AG10803 (cell line): ENCODE data around the gene OR2H1.

Experiments used
- DNase-seq: peaks from one replicate; pipeline ENCODE4 v3.0.0; 2010; ENCODE audit warnings: low read depth
- H3K4me3 ChIP-seq: 2 replicates; pipeline ENCODE4 v1.5.1; 2011; ENCODE audit warnings: mild to moderate bottlenecking, low read length, control low read depth
- TF ChIP-seq, protein P1 (sequence below): conservative IDR thresholded peaks from 2 replicates; pipeline ENCODE4 v1.5.1; 2011; ENCODE audit warnings: mild to moderate bottlenecking, low read length, control low read depth, inconsistent platforms

The OR2H1 gene

GRCh38 chr6:29483186-29483585 lies 26.2 kb downstream of the OR2H1 start:
- DNase-seq: no peak
- TF ChIP-seq, protein P1, sequence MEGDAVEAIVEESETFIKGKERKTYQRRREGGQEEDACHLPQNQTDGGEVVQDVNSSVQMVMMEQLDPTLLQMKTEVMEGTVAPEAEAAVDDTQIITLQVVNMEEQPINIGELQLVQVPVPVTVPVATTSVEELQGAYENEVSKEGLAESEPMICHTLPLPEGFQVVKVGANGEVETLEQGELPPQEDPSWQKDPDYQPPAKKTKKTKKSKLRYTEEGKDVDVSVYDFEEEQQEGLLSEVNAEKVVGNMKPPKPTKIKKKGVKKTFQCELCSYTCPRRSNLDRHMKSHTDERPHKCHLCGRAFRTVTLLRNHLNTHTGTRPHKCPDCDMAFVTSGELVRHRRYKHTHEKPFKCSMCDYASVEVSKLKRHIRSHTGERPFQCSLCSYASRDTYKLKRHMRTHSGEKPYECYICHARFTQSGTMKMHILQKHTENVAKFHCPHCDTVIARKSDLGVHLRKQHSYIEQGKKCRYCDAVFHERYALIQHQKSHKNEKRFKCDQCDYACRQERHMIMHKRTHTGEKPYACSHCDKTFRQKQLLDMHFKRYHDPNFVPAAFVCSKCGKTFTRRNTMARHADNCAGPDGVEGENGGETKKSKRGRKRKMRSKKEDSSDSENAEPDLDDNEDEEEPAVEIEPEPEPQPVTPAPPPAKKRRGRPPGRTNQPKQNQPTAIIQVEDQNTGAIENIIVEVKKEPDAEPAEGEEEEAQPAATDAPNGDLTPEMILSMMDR: no peak
- H3K4me3 ChIP-seq: no peak overlapping the region

DNA sequence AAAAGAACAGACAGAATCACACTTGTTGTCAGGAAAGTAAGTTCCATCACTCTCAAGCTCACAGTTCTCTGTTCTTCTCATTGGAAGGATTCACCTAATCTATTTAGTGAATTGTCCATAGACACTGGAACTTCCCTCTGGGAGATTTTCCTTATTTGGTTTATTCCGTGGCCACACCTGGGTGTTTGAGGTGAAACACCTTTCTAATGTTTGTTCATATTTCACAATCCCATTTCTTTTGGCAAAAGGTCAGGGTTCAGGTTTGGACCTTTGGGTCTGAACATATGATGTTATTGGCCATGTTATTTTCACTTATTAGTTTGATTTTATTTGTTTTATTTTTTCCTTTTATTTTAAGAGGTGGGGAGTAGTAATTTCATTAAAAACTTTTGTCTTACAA lies 26.8 kb downstream of the OR2H1 start:
- DNase-seq: no peak
- no peak overlapping the region for H3K4me3 ChIP-seq
- TF ChIP-seq, protein P1: no peak

- H3K4me3 ChIP-seq: no peak overlapping the region
- TF ChIP-seq, protein P1: no peak
- no peak for DNase-seq
These were observed 29.6 kb downstream of the OR2H1 start for GRCh38 chr6:29486577-29486976.

- no peak overlapping the region for H3K4me3 ChIP-seq
- TF ChIP-seq, protein P1: no peak
- DNase-seq: no peak
These were observed 30.2 kb downstream of the OR2H1 start for GRCh38 chr6:29487131-29487530.

DNA sequence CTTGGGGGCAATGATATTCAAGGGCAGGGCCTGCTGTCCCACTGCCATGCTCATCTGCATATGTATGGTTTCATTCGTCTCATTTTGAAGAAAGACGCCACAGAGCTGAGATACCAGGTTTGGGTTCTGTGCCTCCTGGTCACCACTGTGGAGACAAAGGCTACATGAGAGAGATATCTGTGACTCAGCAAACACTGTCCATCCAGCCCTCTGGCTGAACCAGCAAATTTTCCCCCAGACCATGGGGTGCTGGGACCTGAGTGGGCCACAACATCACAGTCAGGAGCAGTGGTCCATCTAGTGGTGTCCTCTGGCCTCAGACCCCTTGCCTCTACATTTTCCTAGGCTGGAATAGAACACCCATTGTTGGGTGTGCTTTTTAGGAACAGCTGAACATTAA lies 30.7 kb downstream of the OR2H1 start, which contains the start of gene MAS1L:
Gene MAS1L, minus strand, starts transcription at position 297 of the 400 bp plus-strand sequence. Its CDS starts 54 bp downstream, at position 243.
- DNase-seq: no peak
- TF ChIP-seq, protein P1: no peak
- no peak within 1 kb of the TSS for H3K4me3 ChIP-seq

GRCh38 chr6:29488874-29489273 lies 31.9 kb downstream of the OR2H1 start:
- TF ChIP-seq, protein P1: no peak
- DNase-seq: no peak
- H3K4me3 ChIP-seq: no peak overlapping the region

DNA sequence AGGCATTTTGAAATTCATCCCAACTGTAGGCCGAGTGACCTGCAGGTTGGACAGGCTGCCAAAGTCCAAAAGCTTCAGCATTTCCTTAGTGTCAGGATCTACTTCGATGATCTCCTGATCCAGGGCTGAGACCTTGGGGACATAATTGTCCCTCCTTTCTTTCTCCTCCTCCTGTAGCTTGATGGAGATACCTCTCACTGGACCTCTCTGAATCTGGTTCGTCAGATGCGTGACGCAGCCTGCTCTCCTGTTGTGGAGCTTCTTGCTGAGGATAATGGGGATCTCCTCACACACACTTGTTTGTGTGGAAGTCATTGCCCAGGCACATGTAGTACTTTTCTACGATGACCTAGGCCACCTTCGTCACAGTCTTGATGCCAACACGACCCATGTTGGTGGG lies 32.3 kb downstream of the OR2H1 start:
- TF ChIP-seq, protein P1: no peak
- DNase-seq: no peak
- no peak overlapping the region for H3K4me3 ChIP-seq
